ENCODE results near the gene MRPL40.

DNA sequence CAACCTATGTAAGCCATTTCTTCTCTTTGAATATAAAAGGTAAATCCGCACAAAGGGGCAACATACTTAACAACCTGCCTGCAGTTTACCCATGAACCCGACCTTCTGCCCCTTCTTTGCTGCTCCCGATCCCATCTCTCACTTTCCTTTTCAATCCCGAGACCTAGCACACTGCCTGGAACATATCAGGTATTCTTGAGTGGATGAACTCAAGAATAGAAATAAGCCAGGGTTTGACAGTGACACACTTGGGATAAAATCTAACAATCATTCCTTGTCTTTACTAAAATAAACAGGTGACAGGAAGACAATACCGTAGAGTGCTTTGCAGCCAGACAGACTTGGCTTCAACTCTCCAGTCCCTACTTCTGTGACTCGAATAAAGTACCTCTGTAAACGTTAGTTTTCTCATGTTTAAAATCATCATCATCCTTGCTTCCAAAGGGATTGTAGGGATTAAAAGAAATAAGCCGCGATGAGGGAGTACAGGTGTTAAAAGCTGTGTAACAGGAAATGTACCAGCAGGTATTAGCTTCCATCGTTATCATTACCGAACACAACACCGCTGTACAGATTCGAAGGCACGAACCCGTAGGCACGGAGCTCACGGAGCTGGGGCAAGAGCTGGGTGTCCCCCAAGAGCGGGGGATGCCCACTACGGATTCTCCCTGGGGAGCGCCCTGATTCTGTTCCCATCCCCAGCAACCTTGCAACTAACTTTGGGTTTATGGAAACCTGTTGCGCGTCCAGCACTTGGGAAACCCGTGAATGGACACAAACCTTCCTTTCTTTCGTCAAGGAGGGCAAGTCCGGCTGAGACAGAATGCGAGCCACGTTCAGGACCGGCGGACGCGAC lies 45.9 kb downstream of the MRPL40 start:
- TF ChIP-seq CTCF (IDR thresholded peaks at IDR 0.05) (no peak), POLR2A (IDR thresholded peaks at IDR 0.05) (no peak)
